Head of caudate nucleus (tissue), 42 donors: Measurements from ENCODE around the gene OLA1.

Source experiments
- DNase-seq, 42 donors: peaks; one replicate each; pipeline versions ENCODE4 v3.0.0 to v3.0.0-alpha.2; 2020 to 2021; ENCODE audit warnings: mixed read lengths in 7 of 42
- intact Hi-C: fragments of 100-400 bp; cut with DNase I; formaldehyde crosslinking; loops from one replicate; pipeline ENCODE4 v1.15.0; 2022

OLA1 gene

DNA sequence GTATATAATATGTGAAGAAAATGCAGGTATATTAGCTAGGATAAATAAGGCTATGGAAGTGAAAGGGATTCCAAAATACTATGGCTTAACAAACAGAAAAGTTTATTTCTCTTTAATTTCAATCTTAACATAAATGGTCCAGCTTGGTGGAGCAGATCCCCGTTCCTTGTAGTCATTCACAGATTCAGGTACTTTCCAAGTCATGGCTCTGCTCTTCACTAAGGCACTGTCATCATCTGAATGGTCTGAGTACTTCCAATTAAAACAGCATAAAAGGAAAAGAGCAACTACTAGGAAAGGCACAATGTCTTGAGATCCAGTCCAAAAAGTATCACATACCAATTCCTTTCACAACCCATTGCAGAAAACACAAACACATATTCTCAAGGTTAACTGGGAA is 63.4 kb downstream of the OLA1 start:
- intact Hi-C loops = no loop called here
- no peak for DNase-seq

DNA sequence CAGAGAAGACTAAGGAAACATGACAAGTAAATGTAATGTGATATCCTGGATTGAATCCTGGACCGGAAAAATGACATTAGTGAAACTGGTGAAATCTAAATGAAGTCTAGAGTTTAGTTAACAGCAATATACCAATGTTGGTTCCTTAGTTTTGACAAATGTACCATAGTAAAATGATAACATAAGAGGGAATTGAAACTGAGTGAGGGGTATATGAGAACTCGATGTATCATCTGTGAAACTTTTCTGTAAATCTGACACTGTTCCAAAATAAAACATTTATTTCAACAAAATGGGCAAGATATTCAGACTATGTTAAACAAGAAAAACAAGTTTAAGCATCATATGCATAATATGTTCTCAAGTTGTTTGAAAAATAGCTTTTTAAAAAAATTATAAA is 63.8 kb downstream of the OLA1 start:
- intact Hi-C loops = no loop called here

DNA sequence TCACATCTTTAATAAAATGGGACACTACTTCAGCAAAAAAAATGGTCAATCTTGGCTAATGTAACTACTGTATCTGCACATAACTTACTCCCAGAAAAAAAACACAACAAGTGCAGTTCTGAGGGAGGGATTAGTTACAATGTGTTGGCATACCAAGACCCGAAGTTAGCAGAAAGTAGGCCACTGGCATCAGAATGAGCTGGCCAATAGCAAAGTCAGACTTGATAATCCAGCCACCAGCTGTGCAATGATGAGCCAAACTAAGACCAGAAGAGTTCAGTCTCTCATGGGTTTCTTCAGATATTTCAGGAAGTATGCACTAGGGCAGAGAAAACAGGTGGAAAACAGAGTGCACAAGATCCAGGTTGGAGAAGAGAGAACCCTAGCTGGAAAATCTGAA is 65.3 kb downstream of the OLA1 start:
- intact Hi-C loops = no loop called here
- DNase-seq = no peak

More for the DNA sequence above, 63.8 kb downstream of the OLA1 start:
- no peak for DNase-seq

DNA sequence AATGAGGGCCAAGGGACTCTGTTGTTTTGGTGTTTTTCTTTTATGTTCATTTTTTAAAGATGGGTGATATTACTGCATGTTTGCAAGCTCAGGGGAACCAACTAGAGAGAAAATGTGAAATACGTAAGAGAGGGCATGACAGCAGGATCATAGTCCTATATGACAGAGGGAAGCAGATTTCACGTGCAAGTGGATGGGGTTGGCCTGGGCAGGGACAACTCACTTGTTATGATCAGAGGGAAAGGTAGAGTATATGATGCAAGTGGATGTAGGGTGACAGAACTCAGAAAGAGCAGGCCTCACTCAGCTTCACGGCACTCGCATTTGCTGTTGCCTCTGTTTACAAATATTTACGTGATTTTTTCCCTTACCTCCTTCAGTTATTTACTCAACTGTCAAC is 67.0 kb downstream of the OLA1 start:
- DNase-seq = no peak
- intact Hi-C loops = no loop called here

DNA sequence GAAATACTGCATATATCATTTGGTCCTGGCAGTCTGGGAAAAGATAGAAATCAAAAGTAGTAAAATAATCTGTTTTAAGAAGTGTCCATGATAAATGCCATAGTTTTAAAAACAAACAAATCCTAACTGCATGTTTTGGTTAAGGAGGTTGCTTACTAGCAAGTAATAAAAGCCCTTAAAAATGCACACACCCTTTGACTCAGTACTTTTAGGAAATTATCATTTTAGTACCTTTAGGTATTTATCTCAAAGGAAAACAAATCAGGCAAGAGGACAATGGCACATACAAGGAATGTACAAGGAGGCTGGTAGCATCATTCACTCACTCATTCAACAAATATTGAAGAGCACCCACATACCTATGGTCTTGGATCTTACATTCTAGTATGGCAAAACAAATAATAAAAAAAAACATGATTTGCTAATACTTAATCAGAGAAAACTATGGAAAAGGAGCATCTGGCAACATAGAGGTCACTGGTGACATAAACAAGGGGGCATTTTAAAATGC is 67.6 kb downstream of the OLA1 start:
- intact Hi-C loops = no loop called here
- DNase-seq = no peak

DNA sequence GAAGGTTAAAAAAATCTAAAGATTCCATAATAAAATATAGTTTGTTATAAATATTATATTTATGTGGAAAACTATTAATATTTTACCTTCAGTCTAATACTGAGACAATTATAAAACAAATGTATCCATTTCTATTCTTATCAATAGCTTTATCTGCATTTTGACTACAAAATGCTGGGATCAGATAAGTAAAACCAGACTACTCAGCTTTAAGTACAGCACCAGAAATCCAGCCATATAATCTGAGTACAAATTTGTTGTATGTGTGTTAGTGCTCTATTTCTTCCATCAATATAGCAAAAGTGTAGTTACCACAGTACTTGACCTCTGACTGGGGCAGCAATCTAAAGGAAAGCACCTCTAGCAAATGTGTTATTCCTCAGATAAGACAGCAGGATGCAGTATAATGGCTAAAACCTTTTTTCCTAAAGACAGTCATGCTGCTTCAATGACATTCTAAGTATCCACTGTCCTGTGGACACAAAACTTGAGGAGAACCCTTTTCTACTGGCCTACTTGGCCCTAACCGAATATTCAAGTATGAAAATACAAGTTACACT is 68.1 kb downstream of the OLA1 start:
- intact Hi-C loops = no loop called here

DNA sequence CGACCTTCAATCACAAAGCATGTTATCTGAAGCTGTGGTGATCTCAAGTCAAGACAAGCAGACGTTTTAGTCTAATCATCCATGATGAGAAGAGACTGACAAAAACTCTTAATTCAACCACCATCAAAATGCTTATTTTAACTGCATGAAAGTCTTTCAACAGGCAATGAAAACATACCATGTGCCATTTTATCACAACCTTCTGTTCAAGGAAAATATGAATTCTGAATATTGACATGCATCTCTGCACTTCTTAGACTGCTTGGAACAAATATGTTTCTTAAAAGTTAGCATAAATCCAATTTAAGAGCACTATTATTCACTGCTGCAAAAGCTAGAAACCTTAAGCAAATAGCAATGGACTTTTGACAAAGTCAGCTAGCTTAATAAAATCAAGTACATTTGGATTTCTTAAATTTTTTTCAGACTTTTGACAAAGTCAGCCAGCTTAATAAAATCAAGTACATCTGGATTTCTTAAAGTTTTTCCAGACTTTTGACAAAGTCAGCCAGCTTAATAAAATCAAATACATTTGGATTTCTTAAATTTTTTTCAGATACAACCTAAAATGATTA is 70.9 kb downstream of the OLA1 start:
- intact Hi-C loops = no loop called here

More for the DNA sequence above, 68.1 kb downstream of the OLA1 start:
- no peak for DNase-seq

DNA sequence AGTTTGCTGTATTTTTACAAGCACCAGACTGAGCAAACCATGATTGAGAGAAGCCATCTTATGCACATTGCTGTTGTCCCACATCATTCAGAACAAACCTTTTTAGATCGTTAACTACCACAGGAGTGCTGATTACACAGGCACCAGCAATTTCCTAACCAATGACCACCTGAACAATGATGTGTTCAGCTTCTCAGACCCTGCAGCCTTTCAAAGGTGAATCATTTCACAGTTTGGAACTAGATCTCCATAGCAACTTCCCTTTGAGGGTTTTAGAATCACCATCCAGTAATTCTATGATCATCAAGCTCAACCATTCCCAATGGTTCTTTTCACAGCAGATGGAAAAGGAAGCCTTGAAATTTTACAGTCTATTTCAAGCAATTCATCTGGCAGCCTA is 71.4 kb downstream of the OLA1 start:
- no peak for DNase-seq
- intact Hi-C loops = no loop called here

More for the DNA sequence above, 70.9 kb downstream of the OLA1 start:
- DNase-seq = no peak

DNA sequence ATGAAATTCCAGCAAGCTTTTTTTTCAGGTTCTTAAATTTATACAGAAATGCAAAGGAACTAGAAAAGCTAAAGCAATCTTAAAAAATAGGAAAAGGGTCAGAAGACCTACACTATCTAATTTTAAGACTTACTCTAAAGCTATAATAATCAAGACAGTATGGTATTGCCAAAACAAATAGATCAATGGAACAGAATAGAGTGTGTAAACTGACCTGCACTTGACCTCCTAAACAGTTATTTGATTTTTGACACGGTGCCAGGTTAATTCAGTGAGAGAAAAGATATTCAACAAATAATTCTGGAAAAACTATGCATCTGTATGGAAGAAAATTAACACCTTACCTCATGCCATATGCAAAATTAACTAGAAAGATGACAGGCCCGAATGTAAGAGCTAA is 73.6 kb downstream of the OLA1 start:
- DNase-seq = no peak
- intact Hi-C loops = no loop called here

DNA sequence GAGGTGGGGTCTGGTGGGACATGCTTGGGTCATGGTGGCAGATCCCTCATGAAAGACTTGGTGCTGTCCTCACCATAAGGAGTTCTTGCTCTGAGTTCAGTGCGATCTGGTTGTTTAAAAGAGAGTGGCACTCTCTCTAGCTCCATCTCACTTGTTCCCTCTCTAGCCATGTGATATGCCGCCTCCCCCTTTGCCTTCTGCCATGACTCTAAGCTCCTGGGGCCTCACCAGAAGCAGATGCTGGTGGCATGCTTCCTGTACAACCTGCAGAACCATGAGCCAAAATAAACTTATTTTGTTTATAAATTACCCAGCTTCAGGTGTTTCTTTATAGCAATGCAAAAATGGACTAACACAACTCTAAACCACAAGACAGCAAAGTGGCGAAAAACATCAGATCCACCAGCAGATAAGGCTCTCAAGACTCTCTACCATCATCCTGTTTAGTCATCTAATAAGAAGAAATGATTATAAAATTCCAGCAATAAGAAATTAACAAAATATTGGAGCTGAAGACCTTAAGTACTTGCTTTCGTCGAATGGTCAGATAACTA is 75.5 kb downstream of the OLA1 start:
- intact Hi-C loops = no loop called here
- DNase-seq = no peak

DNA sequence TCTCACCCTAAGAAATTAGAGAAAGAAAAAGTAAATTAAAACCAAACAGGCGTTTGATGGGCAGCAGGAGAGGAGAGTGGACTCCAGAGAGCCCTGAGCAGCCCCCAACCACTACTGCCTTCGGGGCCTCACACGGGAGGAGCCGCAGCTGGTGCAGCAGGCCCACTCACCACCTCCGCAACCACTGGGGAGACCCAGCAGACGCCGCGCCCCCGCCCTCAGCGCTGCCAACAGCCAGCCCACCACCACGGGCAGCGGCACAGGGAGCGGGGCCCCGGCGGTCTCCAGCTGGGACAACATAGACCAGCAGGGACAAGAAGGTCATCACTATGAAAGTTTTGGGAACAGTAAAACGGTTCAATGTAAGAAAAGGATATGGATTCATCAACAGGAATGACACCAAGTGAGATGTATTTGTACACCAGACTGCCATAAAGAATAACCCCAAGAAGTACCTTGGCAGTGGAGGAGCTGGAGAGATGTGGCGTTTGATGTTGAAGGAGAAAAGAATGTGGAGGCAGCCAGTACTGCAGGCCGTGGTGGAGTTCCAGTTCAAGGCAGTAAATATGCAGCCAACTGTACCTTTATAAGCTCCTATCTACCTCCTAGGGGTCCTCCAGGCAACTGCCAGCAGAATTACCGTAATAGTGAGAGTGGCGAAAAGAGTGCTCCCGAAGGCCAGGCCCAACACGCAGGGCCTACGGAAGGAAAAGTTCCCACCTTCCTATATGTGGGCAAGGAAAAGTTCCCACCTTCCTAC is 76.5 kb downstream of the OLA1 start:
- DNase-seq = no peak
- intact Hi-C loops = no loop called here

DNA sequence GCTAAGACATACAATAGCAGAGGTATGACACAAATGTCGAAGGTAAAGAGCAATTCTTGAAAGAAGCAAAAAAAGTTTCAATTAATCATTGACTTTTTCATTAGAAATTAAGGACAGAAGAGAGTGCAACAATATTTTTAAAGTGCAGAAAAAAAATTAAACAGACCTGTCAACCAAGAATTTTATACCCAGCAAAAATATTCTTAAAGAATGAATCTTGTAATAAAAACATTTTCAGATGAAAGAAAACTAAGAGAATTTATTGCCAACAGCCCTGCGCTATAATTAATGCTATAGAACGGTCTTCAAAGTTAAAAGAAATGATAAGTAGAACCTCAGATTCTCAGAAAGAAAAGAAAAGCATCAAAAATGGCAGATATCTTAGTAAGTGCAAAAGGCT is 79.0 kb downstream of the OLA1 start:
- intact Hi-C loops = no loop called here
- no peak for DNase-seq

DNA sequence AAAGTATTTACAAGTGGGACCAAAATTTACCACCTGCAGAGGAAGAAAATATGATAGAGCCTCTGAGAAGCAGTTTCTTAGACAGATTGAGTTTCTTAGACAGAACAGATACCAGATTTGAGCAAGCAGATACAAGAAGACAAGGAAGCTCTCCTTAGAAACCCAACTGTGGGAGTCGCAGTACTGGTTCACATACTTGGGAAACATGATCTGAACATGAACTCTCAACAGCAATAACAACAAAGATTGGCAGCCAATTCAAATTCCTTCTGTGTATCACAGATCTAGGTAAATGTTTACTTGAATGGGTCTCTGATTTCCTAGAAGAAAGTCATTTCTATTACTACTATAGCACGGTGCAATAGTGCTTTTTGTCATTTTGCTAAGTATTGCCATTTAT is 82.1 kb downstream of the OLA1 start:
- DNase-seq = no peak
- intact Hi-C loops = no loop called here

DNA sequence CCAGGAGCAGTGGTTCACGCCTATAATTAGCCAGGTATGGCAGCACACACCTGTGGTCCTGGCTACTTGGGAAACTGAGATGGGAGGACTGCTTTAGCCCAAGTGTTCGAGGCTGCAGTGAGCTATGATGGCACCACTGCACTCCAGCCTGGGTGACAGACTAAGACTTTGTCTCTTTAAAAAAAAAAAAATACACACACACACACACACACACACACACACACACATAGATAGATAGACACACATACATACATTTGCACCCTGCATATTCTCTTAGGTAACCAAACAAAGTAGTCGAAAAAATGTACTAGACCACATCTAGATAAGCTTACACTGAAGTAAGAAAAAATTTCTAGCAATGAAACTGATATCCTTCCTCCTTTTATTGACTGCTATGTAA is 86.8 kb downstream of the OLA1 start:
- intact Hi-C loops = no loop called here
- DNase-seq = no peak

DNA sequence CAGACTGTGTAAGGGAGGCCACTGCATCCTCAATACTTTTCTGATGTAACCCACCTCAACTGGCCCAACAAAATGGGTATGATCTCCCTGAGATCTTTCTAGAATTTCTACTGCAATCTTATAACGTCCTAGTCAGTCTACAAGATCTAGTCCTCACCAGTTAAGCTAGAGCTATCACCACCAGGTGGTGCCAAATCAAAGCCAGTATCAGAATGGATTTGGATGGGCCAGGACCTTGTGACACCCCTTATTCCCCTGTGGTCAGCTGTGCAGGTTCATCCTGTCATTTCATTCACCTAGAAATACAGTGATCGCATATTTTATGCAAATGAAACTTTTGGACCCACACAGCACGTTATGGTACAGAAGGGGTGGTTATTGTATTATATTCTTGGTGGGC is 90.3 kb downstream of the OLA1 start:
- peak in 23 of 42 donors; percentile 4 to 71 (median 24) for DNase-seq
- intact Hi-C loops = no loop called here

DNA sequence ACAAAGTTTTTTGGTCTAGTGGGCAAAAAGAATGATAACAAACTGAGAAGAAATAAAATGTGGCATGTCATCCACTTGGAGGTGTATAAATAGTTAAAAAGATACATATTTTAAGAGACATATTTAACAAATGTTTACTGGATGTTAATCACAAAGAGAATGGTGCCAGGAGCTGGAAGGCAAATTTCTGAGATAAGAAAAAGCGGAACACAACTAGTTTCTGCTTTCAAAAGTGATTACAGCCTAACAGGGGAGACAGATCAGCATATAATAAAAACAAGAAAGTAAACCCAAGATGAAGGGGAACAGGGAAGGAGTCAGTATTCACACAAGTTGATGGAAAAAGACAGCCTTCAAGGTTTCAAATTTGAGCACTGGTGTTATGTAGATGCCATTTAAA is 91.3 kb downstream of the OLA1 start:
- intact Hi-C loops = no loop called here
- DNase-seq = no peak

DNA sequence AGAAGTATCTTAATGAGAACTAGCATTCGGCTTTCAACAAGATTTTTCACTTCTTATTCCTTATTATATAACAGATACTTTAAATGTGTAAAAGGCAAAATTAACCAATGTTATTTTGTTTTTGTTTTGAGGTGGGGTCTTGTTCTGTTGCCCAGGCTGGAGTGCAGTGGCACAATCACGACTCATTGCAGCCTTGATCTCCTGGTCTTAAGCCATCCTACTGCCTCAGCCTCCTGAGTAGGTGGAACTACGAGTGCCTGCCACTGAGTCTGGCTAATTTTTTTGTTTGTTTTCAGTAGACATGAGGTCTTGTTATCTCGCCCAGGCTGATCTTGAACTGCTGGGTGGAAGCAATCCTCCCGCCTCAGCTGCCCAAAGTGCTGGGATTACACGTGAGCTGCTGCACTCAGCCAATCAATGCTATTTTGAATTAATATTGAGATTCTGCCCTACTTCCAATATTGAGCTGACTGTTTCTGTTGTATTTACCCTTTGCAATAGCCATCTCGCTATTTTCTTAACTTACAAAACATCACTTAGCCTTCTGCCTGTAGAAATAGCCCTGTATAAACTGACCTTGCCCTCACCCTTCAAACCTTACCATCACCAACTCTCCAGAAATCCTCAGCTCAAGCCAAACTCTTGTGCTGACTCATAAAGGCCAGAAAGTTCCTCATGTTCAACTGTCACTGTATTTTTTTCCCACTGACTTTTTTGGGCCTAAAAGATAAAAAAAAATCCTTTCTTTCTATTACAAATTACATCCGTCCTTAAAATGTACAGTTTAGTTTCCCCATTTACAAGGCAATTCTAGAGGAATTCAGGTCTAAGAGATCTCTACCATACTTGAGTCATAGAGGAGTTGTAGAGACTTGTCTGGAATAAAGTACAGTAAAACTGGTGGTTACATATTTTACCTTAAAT is 94.3 kb downstream of the OLA1 start:
- intact Hi-C loops = no loop called here

DNA sequence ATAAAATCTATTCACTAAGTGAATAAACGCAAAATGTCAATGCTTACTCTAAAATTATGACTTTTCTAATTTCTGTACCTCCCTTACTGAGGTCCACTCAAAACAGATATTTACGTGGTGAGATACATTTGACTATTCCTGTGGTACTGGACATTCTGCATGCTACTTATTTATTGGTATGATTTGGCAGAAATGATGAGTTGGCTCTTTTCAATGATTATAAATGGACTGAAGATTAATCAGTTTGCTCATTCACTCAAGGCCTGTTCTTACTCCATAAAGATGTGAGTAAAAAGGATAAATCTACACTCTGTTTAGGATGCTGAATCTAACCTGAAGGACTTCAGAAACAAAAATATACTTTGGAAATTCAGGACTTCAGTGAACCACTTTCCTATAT is 98.8 kb downstream of the OLA1 start:
- intact Hi-C loops = no loop called here
- DNase-seq = no peak

More for the DNA sequence above, 94.3 kb downstream of the OLA1 start:
- no peak for DNase-seq

DNA sequence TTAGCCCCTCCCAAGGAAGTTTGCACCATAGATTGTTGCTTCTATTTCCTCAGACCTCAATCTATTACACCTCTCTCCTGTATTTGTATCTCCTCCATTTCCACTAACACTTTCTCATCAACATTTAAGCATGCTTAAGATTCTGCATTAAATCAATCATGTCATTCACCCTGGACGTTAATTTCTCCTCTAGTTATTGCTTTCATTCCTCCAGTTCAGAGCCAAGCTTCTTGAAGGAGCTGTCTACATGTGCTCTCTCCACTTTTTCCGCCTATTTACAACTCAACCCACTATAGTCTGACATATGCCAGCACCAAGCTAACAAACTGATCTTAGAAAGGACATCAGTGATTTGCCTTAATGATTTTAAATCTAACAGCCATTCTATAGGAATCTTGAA is 99.5 kb downstream of the OLA1 start:
- DNase-seq = no peak
- intact Hi-C loops = no loop called here
